AG09319 (cell line): Measurements from ENCODE around the gene PSTPIP2.
A peak's percentile ranks its signal among the peaks of the same experiment; 100 is the strongest.
"Not testable (repeated sequence)": the region's sequence is repeated elsewhere in the genome, so short reads cannot be mapped to it uniquely, and the experiment has no call there.

ENCODE experiments used
- DNase-seq: peaks from one replicate; pipeline ENCODE4 v3.0.0-alpha.2; 2010; ENCODE audit warnings: low read depth; ENCODE audit errors: extremely low read depth
- TF ChIP-seq, protein P1 (sequence below): IDR thresholded peaks from 2 replicates; pipeline ENCODE4 v1.5.1; 2011; ENCODE audit warnings: low read depth, mild to moderate bottlenecking, inconsistent platforms, low read length, moderate library complexity

PSTPIP2 gene

DNA sequence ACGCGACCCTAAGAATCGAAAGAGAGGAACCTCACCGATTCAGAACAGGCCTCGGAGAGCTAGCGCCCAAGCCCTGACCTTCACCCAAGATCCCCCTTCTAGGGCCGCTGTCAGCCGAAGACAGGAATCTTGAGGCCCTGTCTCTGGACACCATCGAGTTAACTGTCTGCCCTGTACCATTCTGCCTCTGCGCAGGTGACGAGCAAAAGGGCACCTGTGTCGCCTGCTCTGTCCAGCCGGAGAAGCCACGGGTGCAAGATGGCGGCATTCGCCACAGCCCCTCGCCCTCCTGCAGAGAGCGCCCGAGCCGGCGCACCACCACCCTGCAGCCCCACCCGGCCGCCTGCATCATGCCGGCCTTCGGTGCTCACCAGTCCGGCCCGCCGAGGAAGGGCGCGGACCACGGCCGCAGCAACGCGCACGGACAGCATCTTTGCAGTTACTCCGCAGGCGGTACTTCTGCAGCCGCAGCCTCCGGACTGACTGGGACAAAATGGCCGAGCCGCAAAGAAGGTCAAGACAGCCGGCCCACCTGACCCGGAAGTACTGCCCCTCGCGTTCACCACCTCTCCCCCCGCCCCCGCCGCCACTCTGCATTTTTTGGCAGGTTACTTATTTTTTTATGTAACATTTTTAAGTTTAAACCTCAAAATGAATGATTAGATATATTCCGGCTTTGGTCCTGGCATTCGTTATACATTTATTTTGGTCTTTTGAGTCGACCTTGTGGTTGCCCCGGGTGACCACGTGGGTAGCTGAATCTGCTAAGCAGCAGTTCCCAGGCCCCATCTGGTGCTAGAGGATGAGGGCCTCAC, 25.9 kb upstream of the PSTPIP2 start, which contains the start of gene ATP5F1A:
ATP5F1A (minus strand) TSS at position 496 of the 815 bp plus-strand sequence; CDS start at position 431, 65 bp downstream.
- DNase-seq, result peak; percentile 44
- TF ChIP-seq, protein P1, sequence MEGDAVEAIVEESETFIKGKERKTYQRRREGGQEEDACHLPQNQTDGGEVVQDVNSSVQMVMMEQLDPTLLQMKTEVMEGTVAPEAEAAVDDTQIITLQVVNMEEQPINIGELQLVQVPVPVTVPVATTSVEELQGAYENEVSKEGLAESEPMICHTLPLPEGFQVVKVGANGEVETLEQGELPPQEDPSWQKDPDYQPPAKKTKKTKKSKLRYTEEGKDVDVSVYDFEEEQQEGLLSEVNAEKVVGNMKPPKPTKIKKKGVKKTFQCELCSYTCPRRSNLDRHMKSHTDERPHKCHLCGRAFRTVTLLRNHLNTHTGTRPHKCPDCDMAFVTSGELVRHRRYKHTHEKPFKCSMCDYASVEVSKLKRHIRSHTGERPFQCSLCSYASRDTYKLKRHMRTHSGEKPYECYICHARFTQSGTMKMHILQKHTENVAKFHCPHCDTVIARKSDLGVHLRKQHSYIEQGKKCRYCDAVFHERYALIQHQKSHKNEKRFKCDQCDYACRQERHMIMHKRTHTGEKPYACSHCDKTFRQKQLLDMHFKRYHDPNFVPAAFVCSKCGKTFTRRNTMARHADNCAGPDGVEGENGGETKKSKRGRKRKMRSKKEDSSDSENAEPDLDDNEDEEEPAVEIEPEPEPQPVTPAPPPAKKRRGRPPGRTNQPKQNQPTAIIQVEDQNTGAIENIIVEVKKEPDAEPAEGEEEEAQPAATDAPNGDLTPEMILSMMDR, result peak; percentile 7

DNA sequence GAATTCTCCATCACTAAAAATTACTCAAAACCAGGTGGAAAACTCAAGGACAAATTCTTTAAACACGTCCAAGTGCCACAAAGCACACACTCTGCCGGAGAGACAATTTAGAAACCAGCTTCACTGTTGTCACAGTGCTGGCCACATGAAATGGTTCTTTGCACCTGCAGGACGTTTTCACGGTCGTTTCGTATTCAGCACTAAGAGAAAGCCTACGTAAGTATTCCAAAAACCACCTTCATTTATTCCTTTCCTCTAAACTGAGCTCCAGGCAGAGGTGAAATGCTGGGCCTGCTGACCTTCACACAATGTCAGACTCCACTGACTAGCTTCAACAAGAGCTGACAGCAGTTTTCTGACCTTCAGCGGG, 25.4 kb upstream of the PSTPIP2 start:
- no peak for DNase-seq
- TF ChIP-seq, protein P1, result no peak

DNA sequence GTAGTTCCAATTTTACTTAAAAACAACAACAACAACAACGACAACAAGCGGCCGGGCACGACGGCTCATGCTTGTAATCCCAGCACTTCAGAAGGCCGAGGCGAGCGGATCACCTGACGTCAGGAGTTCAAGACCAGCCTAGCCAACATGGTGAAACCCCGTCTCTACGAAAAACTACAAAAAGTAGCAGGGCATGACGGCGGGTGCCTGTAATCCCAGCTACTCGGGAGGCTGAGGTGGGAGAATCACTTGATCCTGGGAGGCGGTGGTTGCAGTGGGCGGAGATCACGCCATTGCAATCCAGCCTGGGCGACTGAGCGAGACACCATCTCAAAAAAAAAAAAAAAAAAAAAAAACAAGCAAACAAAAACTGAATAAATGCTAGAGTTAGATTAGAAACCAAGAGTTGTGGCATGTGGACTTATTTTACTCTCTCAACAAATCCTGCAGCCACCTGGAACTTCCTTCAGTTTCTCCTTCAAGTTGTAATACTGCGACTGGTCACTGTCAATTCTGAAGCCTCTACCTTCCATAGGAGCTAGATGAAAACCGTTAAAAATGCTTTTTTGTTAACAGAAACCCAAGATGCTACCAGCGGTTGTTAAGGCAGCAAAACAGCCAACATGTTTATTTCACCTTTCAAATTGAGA, 24.7 kb upstream of the PSTPIP2 start:
- no peak for DNase-seq
- TF ChIP-seq, protein P1, result no peak

DNA sequence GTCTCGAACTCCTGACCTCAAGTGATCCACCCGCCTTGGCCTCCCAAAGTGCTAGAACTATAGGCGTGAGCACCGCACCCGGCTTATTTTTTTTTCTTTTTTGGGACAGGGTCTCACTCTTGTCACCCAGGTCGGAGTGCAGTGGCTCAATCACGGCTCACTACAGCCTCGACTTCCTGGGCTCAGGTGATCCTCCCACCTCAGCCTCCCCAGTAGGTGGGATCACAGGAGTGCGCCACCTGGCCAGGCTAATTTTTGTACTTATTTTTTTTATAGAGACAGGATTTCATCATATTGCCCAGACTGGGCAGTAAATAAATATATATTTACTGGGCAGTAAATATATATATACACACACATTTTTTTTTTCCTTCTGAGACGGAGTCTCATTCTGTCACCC, 23.5 kb upstream of the PSTPIP2 start:
- TF ChIP-seq, protein P1, result no peak
- DNase-seq, result no peak

DNA sequence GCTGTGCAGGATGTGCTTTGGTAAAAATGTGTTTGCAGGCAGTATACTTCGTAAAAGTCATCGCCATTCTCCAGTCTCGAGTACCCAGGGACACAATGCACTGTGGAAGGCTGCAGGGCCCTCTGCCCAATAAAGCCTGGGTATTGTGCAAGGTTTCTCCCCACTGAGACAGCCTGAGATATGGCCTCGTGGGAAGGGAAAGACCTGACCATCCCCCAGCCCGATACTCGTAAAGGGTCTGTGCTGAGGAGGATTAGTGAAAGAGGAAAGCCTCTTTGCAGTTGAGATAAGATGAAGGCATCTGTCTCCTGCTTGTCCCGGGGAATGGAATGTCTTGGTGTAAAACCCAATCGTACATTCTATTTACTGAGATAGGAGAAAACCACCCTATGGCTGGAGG, 16.4 kb upstream of the PSTPIP2 start:
- DNase-seq, result not testable (repeated sequence)

DNA sequence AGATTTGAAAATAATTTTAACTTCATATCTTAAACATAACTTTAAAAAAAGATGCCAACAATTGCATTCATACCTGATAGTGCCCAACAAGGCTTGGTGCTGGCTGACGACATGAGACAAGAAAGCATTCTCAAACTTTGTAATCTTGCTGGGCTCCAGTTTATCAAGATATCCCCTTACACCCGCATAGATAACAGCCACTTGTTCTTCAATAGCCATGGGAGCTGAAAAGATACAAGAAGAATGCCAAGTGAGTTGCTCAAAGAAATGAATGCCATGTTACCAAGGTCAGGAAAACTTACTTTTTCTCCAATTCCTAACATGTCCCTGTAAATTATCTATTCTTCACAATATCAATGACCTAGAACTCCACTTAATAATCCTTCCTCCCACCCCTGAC, 12.4 kb upstream of the PSTPIP2 start:
- no peak for DNase-seq
- TF ChIP-seq, protein P1, result no peak

DNA sequence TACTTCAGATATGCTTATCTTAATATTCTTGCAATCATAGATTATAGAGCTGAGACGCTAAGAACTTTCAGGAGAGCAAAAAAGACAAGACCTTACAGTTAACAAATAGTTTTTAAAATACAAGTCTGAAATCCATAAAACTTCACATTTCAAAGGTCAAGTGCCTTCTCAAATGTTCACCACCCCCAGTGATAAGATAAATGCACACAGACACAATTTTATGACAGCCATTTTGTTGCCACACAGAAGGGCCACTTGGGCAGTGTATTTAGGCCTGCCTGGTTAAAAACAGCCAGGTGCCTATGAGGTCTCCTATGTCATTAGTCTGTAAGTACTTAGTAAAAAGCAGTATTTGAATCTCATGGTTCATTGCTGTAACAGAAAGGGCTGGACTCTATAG, 8.1 kb upstream of the PSTPIP2 start:
- TF ChIP-seq, protein P1, result no peak
- DNase-seq, result no peak
